Glomerular visceral epithelial cell (primary cell): ENCODE measurements around the gene ZCCHC4.
"Not testable (repeated sequence)": the region's sequence is repeated elsewhere in the genome, so short reads cannot be mapped to it uniquely, and the experiment has no call there.

Source experiments
- DNase-seq: peaks from one replicate; pipeline ENCODE4 v3.0.0-alpha.2; 2016; ENCODE audit errors: extremely low spot score

ZCCHC4 gene

DNA sequence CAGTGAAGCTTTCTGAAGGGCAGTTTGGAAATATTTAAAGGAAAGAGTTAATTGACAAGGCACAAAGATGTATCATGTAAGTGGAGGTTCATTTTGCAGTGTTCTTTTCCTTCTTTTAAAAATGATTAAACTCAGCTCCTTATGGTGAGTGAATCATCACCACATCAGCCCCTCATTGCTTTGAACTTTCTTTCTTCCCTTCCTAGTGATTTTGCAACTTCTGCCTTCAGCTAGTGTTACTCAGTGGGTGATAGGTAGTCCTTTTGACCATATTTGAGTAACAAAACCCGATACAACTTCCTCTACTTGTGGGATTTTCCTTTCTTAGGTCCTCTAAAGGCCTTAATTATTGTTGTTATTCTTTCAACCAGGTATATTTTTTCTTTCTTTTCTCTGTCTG is 8.2 kb downstream of the ZCCHC4 start:
- DNase-seq = peak; percentile 55

GRCh38 chr4:25321703-25322102 is 9.1 kb downstream of the ZCCHC4 start:
- DNase-seq = no peak

GRCh38 chr4:25328463-25328862 is 15.9 kb downstream of the ZCCHC4 start:
- not testable (repeated sequence) for DNase-seq

- DNase-seq = no peak
These were observed 17.8 kb downstream of the ZCCHC4 start for GRCh38 chr4:25330335-25330734.

DNA sequence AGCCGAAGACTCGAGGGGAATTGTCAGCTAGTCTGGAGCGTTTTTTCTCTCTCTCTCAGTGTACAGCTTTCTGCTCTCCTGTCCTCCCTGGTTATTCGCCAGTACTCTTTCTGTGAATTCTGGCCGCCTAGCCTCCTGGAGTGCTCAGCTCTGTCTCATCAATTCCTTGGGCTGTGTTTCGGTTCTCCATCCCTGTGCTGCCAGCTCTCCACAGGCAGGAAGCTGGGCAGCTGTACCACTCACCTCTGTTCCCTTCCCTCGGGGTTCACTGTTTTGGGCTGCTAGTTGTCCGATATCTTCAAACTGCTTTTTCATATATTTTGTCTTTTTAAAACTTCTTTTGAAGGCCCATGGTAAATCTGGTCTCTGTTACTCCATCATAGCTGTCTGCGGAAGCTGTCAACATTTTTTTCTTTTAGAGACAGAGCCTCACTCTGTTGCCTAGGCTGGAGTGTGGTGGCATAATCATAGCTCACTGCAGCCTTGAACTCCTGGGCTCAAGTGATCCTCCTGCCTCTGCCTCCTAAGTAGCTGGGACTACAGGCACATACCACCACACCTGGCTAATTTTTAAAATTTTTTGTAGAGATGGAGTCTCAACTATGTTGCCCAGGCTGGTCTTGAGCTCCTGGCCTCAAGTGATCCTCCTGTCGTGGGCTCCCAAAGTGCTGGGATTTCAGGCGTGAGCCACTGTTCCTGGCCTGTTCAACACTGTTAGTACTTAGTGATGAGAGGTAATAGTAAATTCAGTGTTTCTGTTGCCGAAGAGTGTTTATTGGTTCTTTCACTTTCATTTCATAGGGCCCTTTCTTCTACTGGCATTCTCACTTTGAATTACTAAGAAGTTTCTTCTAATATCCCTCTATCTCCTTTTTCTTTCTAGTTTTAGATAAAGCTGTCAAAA is 18.6 kb downstream of the ZCCHC4 start:
- DNase-seq = no peak

DNA sequence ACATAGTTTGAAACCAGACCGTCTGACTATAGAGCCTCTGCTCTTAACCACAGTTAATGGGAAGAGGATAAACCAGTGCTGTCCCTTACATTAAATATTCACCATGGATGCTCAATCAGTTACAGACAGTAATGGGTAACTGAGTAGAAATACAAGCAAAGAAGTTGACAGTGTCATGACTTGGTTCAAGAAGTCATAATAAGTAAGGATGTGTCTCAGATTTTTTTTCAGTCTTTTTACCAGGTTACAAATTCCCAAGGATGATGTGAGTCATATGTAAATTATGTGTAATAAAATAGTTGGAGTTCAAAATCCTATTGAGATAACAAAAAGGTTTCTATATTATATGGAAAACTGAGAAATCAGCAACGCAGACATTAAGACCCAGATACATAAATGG is 31.1 kb downstream of the ZCCHC4 start:
- DNase-seq = peak; percentile 13

DNA sequence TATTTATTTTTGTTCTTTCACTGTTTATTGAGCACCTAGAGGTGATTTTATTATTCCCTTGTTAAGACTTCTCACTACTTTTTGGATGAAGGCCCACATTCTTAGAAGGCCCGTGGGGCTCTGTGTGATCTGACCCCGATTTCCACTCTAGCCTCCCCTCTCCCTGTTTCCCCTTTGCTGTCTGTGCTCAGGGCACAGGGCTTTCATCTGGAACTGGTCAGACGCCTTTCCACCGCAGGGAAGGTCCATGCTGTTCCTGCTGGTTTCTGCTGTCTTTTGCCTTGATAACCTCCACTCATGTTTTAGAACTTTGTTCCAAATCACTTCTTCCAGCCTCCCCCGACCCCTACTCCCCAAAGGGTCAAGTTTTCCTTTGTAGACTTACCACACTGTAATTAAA is 33.2 kb downstream of the ZCCHC4 start:
- DNase-seq = no peak

DNA sequence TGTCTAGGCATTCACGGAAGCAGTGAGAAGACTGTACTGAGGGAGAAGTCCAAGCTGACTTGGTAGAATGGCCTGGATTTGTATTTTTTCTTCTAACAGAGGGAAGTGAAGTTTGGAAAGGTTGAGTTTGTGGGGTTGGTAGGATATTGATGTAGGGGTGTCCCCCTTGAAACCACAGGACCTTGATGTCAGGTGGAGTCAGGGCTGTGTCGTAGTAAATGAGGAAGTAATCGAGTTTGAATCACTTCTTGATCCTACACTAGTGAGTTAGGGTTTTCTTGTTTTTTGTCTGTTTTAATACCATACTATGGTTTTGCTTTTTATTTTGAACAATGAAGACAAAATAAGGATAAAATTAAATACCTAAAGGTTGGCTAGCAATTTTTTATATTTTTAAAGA is 34.3 kb downstream of the ZCCHC4 start:
- no peak for DNase-seq

DNA sequence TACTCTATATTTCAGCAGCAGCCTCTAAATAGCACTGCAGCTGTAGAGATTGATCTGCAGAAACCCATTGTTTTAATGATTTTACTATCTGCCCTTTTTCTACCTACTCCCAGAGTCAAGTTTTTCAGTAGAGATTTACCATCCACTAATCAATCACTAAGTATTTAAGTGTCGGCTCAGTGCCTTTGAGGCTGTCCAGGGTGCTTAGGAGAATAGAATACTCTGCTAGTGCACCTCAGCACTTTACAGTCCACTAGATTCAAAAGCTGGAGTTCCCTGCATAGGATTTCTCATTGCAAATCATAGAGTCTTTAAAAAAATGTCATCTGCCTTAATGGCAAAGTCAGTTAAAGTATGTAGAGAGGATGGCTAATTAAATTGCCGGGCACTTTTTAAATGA is 34.9 kb downstream of the ZCCHC4 start:
- DNase-seq = no peak

- no peak for DNase-seq
These were observed 35.4 kb downstream of the ZCCHC4 start for GRCh38 chr4:25347971-25348370.

DNA sequence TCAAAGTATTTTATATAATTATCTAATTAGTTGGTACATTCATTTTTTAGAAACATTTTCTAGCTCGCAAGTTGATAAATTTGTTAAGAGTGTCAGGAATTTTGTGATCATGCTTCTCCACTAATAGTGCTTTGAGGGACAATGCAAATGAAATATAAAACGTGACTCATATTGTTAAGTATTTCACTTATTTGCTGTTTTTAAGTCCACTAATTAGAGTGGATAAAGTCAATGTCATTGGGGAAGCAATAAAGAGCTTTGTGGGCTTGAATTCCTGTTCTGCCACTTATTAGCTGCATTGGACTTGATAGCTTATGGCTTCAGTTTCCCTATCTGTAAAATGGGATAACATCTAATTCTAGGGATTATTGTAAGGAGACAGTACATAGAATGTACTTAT is 38.0 kb downstream of the ZCCHC4 start:
- no peak for DNase-seq

DNA sequence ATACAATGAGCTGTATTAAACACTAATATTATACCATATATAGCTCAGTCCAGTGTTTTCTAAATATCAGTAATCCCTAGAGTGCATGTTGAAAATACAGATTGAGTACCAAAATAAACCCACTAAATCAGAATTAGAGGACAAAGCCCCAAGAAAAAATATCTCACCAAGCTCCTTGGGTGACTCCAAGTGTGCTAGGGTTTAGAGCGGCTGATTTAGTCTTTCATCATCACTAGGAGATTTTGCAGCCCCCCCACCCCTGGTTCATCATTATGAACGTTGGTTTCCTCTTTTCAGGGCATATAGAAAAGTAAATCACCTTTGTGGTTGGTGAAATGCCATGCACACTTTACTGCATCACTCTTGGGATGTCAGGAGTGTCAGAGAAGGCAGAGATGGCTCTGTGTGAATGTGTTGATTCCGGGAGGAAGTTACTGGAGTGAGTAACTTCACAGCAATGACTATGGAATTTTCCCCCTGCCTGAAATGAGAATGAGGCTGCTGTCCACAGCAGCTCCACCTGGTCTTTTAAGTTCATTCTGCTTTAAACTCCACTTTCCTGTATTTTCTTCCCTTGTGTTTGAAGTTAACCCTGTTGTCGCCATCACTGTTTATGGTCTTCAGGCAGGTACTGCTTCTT is 39.3 kb downstream of the ZCCHC4 start:
- DNase-seq = peak; percentile 52

DNA sequence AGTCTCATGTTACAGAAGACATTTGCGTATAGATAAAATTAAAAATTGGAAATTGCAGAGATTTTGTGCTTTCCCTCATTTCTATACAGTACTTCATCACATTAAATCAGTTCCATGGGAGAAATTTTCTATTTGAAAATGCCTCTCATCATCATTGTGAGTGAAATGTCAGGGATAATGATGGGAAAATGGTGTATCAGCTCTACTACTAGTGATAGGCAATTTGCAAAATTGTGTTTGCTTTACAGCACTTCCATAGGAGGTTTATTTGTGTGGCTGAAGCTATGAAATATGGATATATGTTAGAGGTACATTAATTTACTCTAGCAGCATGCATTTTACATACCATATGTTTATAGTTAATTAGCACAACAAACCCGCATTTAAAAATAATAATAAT is 43.5 kb downstream of the ZCCHC4 start:
- no peak for DNase-seq

DNA sequence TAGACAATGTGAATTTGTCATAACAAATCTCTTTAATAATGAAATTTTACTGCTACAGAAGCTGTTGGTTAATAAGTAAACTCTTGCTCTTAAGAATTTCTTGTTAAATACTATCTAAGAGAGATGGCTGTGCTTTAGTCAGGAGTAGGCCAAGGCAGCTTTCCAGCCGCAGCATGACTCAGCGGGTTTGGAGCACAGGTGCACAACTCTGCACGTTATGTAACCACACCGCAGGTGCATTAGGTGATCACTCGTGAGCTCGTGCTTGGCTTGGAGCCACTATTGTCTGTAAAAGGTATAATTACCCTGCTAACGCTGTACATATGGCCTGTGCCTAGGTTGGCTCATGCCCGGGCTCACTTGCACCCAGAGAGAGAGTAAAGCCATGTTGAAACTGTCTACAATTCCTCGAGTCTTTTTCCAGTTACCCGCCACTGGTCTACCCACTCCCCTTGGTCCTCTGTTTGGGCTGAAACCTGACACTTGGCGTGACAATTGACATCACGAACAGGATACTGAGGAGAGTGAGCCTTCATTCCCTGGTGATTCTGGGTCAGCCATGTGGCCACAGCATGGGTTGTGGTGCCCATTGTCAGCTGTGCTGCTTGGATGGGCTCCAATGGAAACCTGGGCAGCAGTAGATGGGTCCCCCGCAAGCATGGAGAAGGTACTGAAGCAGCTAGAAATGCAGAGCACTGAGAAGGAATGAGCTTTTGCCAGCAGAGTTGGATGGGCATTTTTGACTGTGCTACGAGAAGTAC is 46.1 kb downstream of the ZCCHC4 start:
- peak; percentile 67 for DNase-seq

- DNase-seq = no peak
These were observed 48.7 kb downstream of the ZCCHC4 start for GRCh38 chr4:25361253-25361652.

DNA sequence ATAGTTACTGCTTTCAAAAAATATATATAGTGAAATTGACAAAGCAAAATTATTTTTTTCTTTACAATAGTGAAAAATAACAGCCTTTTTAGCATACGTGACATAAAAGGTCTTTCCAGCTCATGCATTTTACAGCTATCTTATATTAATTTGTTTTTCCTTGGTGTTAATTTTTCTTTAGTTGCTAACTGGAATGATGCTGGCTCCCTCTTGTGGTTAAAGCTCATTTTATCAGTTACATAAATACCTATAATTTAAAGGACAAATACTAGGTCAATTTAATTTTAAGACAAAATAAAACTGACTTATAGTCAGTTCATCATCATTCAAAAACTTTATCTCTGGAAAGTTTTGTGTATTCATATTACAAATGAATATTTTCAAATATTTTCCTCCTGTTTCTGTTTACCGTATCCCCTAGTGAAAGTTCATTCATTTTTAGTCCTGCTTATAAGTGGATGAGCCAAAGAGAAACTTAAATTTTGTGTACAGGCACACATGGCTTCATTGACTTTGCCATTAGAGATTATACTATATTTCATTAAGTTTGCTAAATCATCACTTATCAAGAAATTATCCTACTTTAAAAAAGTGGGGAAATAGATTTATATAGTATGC is 54.5 kb downstream of the ZCCHC4 start:
- DNase-seq = peak; percentile 56

DNA sequence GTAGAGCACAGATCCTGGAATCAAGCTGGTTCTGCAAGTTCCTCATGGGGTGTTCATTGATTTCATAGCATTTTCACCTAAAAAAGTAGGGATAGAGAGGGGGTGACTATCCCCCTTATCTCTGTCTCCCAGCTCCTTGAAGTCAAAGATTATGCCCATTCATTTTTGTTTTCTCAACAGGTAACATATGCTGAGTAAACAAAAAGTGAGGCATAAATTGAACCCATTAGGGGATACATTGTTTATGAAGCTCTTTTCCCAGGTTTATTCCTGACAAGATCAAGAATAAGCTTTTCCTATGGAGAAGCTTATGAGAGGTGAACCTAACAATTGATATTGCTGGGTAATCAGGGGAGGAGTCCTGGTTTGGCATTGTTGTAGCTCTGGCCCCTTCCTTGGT is 55.3 kb downstream of the ZCCHC4 start:
- DNase-seq = no peak

- DNase-seq = no peak
These were observed 55.7 kb downstream of the ZCCHC4 start for GRCh38 chr4:25368315-25368714.

DNA sequence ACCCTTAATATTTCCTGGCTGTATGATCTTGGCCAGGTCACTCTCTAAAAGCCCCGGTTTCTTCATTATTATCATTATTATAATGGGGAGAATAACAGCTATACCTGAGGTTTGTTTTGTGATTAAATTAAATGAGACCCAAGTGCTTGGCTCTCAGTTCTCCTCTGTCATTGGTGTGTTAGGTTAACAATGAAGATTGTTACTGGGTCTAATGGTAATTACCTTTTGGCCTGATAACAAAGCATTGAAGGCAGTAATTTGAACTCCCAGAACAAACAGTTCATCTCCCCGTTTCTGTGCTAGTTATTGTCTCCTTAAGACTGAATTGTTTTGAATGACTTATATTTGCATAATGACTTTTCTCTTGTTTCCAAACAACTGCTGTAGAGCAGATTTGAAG is 57.7 kb downstream of the ZCCHC4 start:
- no peak for DNase-seq

GRCh38 chr4:25372549-25372948 is 60.0 kb downstream of the ZCCHC4 start:
- not testable (repeated sequence) for DNase-seq

- peak; percentile 97 for DNase-seq
These were observed 64.4 kb downstream of the ZCCHC4 start, which contains the start of gene ANAPC4 for GRCh38 chr4:25376754-25377571. Gene ANAPC4 (plus strand): TSS chr4:25377263. CDS start chr4:25377428, 165 bp downstream.
